ENCODE results near the gene ADD3.
A peak's percentile ranks its signal among the peaks of the same experiment; 100 is the strongest.

ADD3 gene

DNA sequence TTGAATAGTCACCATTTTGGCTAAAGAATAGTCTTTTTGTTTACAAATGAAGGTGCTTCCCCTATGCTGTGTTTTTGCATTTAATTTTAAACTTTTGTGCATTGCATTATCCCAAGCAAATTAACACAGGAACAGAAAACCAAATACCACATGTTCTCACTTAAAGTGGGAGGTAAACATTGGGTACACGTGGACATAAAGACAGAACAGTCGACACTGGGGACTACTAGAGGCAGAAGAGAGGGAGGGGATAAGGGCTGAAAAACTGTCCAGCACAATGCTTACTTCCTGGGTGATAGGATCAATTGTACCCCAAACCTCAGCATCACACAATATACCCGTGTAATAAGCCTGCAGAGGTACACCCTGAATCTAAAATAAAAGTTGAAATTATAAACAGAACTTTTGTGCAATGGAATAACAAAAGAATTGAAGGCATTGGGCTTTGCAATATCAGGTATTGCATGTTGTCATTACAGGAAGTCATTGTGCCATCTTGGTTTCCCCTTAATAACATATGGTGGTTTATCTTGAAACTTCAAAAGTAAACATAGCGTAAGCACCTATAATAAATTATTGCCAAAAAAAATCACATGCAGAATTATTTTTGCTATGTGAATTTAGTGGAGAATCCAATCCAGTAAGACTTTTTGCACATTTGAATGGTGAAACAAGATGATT, 16.1 kb downstream of the ADD3 start:
- Histone ChIP-seq H3K9ac (ENCODE audit: low read length) (no peak overlapping the region), H3K36me3 (ENCODE audit: insufficient read depth, low read length) (no peaks in the 10 kb centered on the region), H3K27ac (ENCODE audit: low read depth, low read length) (no peak overlapping the region), H3K4me1 (ENCODE audit: insufficient read depth, low read length) (no peaks in the 10 kb centered on the region), H3K27me3 (ENCODE audit: control insufficient read depth in 1 of 2, insufficient read depth in 2 of 2, low read length in 2 of 2) (no peaks in the 10 kb centered on the region), H3K9me3 (ENCODE audit: low read length) (no peaks in the 10 kb centered on the region), H3K4me3 (ENCODE audit: low read depth in 1 of 2, low read length in 2 of 2) (no peak overlapping the region)

DNA sequence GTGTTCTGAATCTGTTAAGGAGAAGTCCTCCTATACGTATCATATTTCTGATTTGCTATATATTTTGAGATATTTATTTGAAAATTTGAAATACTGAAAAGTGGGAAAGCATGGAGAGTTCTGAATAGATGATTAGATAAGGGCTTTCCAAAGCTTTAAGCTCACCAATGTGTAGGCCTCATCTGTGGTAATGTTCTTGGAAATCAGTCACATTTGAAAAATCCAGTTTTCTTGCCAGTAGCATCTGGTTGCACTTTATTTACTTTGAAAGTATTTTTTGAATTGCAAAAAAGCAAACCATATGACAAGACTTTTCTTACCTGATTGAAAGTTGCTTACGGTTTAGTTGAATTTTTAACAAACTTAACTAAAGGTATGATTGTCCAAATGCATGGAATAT, 21.7 kb downstream of the ADD3 start:
- no peaks in the 10 kb centered on the region for H3K9me3 ChIP-seq (ENCODE audit: low read length)
- no peak overlapping the region for H3K27ac ChIP-seq (ENCODE audit: low read depth, low read length)
- H3K4me1 ChIP-seq (ENCODE audit: insufficient read depth, low read length): peaks cover 9% of the 10 kb centered on the region
- H3K9ac ChIP-seq (ENCODE audit: low read length): no peak overlapping the region
- no peaks in the 10 kb centered on the region for H3K36me3 ChIP-seq (ENCODE audit: insufficient read depth, low read length)
- no peaks in the 10 kb centered on the region for H3K27me3 ChIP-seq (ENCODE audit: control insufficient read depth in 1 of 2, insufficient read depth in 2 of 2, low read length in 2 of 2)
- no peak overlapping the region for H3K4me3 ChIP-seq (ENCODE audit: low read depth in 1 of 2, low read length in 2 of 2)

DNA sequence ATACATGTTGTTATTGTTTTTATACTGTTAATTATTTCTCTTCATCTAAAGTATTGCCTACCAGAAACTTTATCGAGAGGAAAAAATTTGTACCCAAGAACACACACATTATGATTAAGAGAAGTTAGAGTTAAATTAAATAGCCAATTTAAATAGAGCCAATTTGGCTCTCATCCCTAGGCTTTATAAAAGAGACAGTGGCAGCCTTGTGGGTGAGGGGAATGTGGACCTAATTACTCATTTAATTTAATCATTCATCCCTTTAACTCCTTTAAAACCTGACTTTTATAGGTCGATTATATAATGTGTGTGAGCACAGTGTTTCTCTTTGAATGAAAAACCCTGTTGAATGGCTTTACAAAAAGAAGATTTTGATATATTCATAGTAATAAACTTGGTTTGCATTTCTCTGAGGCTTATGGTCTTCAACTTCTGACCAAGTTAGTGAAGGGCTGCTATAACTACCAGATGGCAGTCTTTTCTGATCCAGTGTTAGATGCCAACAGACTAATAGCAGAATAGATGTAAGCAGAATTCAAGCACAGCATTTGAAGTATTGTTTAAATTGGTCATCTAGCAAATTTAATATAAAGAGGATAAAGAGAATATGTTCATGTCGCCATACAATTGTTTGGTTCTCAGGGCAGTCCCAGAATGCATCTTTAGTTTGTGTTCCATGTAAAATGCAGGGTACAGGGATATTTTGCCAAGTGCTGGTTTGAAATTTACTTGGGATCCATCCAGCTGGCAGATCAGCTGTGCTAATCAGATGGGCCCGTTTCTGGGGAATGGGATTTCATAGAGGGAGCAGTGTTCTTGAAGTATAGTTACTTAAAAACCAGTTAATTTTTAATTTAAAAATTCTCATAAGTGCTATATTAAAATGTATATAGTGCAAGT, 25.3 kb downstream of the ADD3 start:
- no peak overlapping the region for H3K27ac ChIP-seq (ENCODE audit: low read depth, low read length)
- H3K9me3 ChIP-seq (ENCODE audit: low read length): no peaks in the 10 kb centered on the region
- H3K27me3 ChIP-seq (ENCODE audit: control insufficient read depth in 1 of 2, insufficient read depth in 2 of 2, low read length in 2 of 2): no peaks in the 10 kb centered on the region
- no peak overlapping the region for H3K9ac ChIP-seq (ENCODE audit: low read length)
- H3K4me1 ChIP-seq (ENCODE audit: insufficient read depth, low read length): peaks cover 9% of the 10 kb centered on the region
- no peak overlapping the region for H3K4me3 ChIP-seq (ENCODE audit: low read depth in 1 of 2, low read length in 2 of 2)
- H3K36me3 ChIP-seq (ENCODE audit: insufficient read depth, low read length): no peaks in the 10 kb centered on the region

DNA sequence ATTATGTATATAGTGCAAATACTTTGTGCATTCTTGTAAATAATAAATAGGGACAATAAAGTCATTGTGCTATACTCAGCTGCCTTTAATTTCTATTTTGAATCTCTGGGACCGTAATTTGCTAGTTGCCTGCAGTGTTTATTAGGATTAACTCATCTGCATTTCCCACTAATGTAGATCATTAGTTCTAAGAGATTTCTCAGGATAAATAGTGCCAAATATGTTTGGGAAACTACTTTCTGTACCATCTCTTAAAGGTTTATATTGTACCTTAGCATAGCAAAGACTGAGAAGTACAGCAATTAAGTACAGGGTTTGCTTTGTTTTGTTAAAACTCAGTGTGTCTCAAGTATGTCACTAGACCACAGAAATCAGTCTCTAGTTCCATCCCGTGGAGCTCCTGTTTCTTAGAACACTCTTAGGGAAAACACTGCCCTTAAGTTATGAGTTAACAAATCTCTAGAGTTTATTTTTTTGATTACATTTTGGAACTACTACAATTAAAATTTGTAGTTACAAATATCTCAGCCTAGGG, 26.0 kb downstream of the ADD3 start:
- H3K9ac ChIP-seq (ENCODE audit: low read length): no peak overlapping the region
- no peaks in the 10 kb centered on the region for H3K9me3 ChIP-seq (ENCODE audit: low read length)
- peaks cover 9% of the 10 kb centered on the region for H3K4me1 ChIP-seq (ENCODE audit: insufficient read depth, low read length)
- no peak overlapping the region for H3K27ac ChIP-seq (ENCODE audit: low read depth, low read length)
- H3K4me3 ChIP-seq (ENCODE audit: low read depth in 1 of 2, low read length in 2 of 2): peak overlapping the region in 1 of 2 donors; percentile 28
- H3K36me3 ChIP-seq (ENCODE audit: insufficient read depth, low read length): no peaks in the 10 kb centered on the region
- no peaks in the 10 kb centered on the region for H3K27me3 ChIP-seq (ENCODE audit: control insufficient read depth in 1 of 2, insufficient read depth in 2 of 2, low read length in 2 of 2)

DNA sequence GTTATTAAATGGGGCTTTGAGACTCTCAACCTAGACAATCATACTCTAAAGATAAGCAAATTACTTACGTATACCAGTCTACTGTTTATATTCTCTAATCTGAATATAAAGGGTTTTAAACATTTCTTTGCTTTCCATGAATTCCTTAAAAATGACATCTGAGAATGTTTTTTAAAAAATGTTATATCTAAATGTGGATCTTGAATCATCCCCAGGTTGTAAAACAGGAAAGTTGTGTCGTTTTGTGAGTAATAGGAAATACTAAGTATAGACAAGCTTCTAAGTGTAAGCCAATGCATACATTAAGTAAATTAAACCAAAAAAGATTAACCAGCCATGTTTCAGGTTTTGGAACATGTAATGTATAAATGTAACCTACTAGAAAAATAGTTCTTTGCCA, 26.8 kb downstream of the ADD3 start:
- H3K9me3 ChIP-seq (ENCODE audit: low read length): no peaks in the 10 kb centered on the region
- H3K27ac ChIP-seq (ENCODE audit: low read depth, low read length): no peak overlapping the region
- no peak overlapping the region for H3K4me3 ChIP-seq (ENCODE audit: low read depth in 1 of 2, low read length in 2 of 2)
- H3K27me3 ChIP-seq (ENCODE audit: control insufficient read depth in 1 of 2, insufficient read depth in 2 of 2, low read length in 2 of 2): no peaks in the 10 kb centered on the region
- no peaks in the 10 kb centered on the region for H3K36me3 ChIP-seq (ENCODE audit: insufficient read depth, low read length)
- no peak overlapping the region for H3K9ac ChIP-seq (ENCODE audit: low read length)
- peaks cover 13% of the 10 kb centered on the region for H3K4me1 ChIP-seq (ENCODE audit: insufficient read depth, low read length)

DNA sequence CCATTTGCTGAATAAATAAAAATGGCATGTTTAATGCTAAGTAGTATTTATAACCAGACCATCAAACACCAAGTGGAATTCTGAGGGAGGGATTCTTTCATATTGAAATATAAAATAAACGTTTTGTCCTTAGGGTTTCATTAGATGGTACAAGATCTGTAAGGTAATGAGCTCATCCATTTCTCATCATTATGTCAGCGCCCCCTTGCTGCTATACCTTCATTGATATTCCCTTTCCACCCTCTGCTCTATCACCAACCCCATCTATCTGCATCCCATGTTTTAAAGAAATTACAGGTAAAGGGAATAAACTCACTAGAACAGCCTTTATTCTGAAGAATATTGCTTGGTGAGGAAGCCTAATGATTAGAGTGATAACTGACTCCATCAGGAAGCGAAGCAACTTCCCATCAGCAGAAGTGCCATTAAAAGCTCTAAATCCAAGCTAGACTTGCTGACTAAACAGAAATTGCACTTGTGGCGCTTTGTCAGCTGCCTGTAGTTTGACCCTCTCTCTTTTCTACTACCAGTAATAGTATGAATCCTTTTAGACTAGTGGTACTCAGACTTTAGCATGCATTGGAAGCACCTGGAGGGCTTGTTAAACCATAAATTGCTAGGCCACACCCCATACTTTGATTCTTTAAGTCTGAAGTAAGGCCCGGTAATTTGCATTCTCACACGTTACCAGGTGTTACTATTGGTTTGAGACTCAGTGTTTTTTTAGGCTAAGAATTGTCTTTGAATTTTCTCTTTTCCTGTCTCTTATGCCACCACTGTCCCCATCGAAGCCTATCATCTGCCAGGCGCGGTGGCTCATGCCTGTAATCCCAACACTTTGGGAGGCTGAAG, 27.5 kb downstream of the ADD3 start:
- H3K9me3 ChIP-seq (ENCODE audit: low read length): no peaks in the 10 kb centered on the region
- no peak overlapping the region for H3K9ac ChIP-seq (ENCODE audit: low read length)
- peaks cover 19% of the 10 kb centered on the region for H3K4me1 ChIP-seq (ENCODE audit: insufficient read depth, low read length)
- no peak overlapping the region for H3K4me3 ChIP-seq (ENCODE audit: low read depth in 1 of 2, low read length in 2 of 2)
- H3K36me3 ChIP-seq (ENCODE audit: insufficient read depth, low read length): no peaks in the 10 kb centered on the region
- no peak overlapping the region for H3K27ac ChIP-seq (ENCODE audit: low read depth, low read length)
- H3K27me3 ChIP-seq (ENCODE audit: control insufficient read depth in 1 of 2, insufficient read depth in 2 of 2, low read length in 2 of 2): no peaks in the 10 kb centered on the region

DNA sequence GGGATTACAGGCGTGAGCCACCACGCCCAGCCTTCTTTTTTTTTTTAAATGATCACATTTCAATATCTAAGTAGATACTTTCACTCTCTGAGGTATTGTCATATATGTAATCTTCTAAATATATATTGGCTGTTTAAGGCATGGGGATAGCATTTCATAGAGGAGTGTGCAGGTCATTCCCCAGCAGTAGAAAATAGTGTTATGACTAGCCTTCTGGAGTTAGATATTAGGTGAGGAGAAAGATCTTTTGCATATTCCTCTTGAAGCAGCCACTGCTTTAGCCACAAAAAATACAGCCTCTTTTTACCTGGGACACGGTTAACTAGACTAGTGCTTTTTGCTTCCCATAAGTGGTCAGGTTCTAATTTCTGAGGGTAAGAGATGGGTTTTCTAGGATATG, 28.9 kb downstream of the ADD3 start:
- Histone ChIP-seq H3K27ac (ENCODE audit: low read depth, low read length) (no peak overlapping the region), H3K4me3 (ENCODE audit: low read depth in 1 of 2, low read length in 2 of 2) (no peak overlapping the region), H3K36me3 (ENCODE audit: insufficient read depth, low read length) (no peaks in the 10 kb centered on the region), H3K4me1 (ENCODE audit: insufficient read depth, low read length) (peaks cover 27% of the 10 kb centered on the region), H3K27me3 (ENCODE audit: control insufficient read depth in 1 of 2, insufficient read depth in 2 of 2, low read length in 2 of 2) (no peaks in the 10 kb centered on the region), H3K9me3 (ENCODE audit: low read length) (no peaks in the 10 kb centered on the region), H3K9ac (ENCODE audit: low read length) (no peak overlapping the region)

DNA sequence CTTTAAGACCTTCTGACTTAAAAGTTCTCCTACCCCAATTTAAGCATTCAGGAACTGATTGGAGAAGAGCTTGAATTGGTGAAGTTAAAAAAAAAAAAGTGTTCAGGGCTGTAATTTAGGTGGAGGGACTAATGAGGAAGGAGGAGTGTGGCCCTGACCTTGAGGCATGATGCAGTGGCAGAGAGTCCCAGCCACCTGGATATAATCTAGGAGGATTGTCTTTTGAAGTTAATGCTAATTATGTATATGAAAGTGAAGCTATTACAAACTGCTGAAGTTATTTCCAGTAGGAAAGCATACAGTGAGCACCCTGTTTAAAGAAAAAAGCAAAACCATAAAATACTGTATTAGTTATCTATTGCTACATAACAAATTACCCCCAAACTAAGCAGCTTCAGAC, 31.5 kb downstream of the ADD3 start:
- no peaks in the 10 kb centered on the region for H3K36me3 ChIP-seq (ENCODE audit: insufficient read depth, low read length)
- H3K4me3 ChIP-seq (ENCODE audit: low read depth in 1 of 2, low read length in 2 of 2): no peak overlapping the region
- H3K27me3 ChIP-seq (ENCODE audit: control insufficient read depth in 1 of 2, insufficient read depth in 2 of 2, low read length in 2 of 2): no peaks in the 10 kb centered on the region
- no peak overlapping the region for H3K9ac ChIP-seq (ENCODE audit: low read length)
- H3K27ac ChIP-seq (ENCODE audit: low read depth, low read length): no peak overlapping the region
- H3K4me1 ChIP-seq (ENCODE audit: insufficient read depth, low read length): peaks cover 18% of the 10 kb centered on the region
- H3K9me3 ChIP-seq (ENCODE audit: low read length): no peaks in the 10 kb centered on the region

DNA sequence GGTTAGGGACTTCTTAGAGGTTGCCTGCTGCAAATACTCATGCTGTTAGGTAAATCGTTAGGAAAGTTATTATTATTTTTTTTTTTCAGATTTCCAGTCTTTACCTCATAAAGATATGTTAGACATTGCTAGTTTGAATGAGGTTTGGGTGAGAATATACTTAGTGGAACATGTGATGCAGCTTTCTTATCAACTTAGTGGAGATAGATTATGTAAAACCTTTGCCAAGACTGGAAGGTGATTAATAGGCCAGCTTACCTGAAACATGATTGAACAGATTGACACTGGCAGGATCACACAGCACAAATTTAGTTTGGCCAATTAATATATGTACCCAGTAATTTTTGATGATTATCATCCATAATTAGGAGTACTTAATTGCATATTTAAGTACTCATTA, 32.3 kb downstream of the ADD3 start:
- no peak overlapping the region for H3K9ac ChIP-seq (ENCODE audit: low read length)
- H3K4me3 ChIP-seq (ENCODE audit: low read depth in 1 of 2, low read length in 2 of 2): no peak overlapping the region
- H3K36me3 ChIP-seq (ENCODE audit: insufficient read depth, low read length): no peaks in the 10 kb centered on the region
- no peaks in the 10 kb centered on the region for H3K27me3 ChIP-seq (ENCODE audit: control insufficient read depth in 1 of 2, insufficient read depth in 2 of 2, low read length in 2 of 2)
- no peaks in the 10 kb centered on the region for H3K9me3 ChIP-seq (ENCODE audit: low read length)
- H3K4me1 ChIP-seq (ENCODE audit: insufficient read depth, low read length): peaks cover 18% of the 10 kb centered on the region
- no peak overlapping the region for H3K27ac ChIP-seq (ENCODE audit: low read depth, low read length)

DNA sequence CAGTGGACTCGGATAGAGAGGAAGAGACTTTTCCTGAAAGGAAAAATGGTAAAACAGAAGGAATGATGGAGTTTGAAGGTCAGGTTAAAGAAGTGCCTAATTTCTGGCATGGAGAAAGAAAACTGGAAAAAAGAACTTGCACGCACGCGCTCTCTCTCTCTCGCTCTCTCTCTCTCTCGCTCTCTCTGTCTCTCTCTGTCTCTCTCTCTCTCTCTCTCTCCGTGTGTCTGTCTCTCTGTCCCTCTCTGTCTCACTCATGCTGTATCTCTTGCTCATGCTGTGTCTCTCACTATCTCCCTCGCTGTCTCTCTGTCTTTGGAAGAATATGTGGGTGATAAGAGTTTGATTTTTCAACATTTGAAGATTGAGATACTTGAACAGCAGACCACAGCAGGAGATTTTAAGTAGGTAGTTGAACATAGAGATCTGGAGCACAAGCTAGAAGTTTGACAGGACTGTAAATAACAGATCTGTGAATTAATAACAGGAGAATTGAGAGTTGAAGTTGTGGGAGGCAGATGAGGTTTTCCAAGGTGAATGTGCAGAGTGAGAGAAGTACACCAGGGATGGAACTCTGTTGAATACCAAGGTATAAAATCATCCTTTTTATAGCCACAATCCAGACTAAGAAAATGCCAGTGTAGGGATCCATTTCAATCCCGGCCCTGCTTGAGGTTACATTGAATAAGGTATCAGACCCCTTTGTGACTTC, 33.1 kb downstream of the ADD3 start:
- H3K27me3 ChIP-seq (ENCODE audit: control insufficient read depth in 1 of 2, insufficient read depth in 2 of 2, low read length in 2 of 2): no peaks in the 10 kb centered on the region
- no peaks in the 10 kb centered on the region for H3K36me3 ChIP-seq (ENCODE audit: insufficient read depth, low read length)
- H3K4me1 ChIP-seq (ENCODE audit: insufficient read depth, low read length): peaks cover 18% of the 10 kb centered on the region
- H3K27ac ChIP-seq (ENCODE audit: low read depth, low read length): no peak overlapping the region
- H3K9ac ChIP-seq (ENCODE audit: low read length): no peak overlapping the region
- no peaks in the 10 kb centered on the region for H3K9me3 ChIP-seq (ENCODE audit: low read length)
- H3K4me3 ChIP-seq (ENCODE audit: low read depth in 1 of 2, low read length in 2 of 2): no peak overlapping the region

DNA sequence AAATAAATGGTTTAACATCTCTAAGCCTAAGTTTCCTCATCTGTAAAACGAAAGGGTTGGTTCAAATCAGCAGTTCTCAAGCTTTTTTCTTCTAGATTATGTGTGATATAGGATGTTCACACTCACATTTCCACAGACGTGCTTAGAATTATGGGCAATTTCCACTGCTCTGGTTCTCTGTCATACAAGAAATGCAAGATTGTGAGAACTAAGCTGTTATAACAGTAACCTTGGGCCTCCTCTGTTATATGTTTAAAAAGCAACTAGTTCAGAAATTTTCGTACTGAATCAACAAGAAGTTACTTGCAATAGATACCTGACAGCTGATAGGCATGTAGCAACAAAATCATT, 33.7 kb downstream of the ADD3 start:
- Histone ChIP-seq H3K36me3 (ENCODE audit: insufficient read depth, low read length) (no peaks in the 10 kb centered on the region), H3K27me3 (ENCODE audit: control insufficient read depth in 1 of 2, insufficient read depth in 2 of 2, low read length in 2 of 2) (no peaks in the 10 kb centered on the region), H3K9ac (ENCODE audit: low read length) (no peak overlapping the region), H3K9me3 (ENCODE audit: low read length) (no peaks in the 10 kb centered on the region), H3K4me3 (ENCODE audit: low read depth in 1 of 2, low read length in 2 of 2) (no peak overlapping the region), H3K27ac (ENCODE audit: low read depth, low read length) (no peak overlapping the region), H3K4me1 (ENCODE audit: insufficient read depth, low read length) (peaks cover 18% of the 10 kb centered on the region)

Data from muscle layer of colon (tissue), 2 donors.